ENCODE measurements around the gene PLG. TPM values are rescaled to one million over a fixed set of nuclear protein-coding genes. Genes with fewer than 3 reads are reported as not detected.
"Not testable (repeated sequence)": the region's sequence is repeated elsewhere in the genome, so short reads cannot be mapped to it uniquely, and the experiment has no call there.

The PLG gene
- total and polyA plus RNA-seq, 2 experiments from 2014 or later, result 0.29 TPM; not detected in 1

GRCh38 chr6:160739955-160740354 is 37.9 kb downstream of the PLG start:
- WGBS, 2 experiments (ENCODE audit: low coverage in 1 of 2, low lambda C conversion rate in 2 of 2, missing lambda C conversion rate in 2 of 2), result 52 to 63% methylated on average over 6 of the region's 6 CpGs

GRCh38 chr6:160741012-160741411 is 39.0 kb downstream of the PLG start:
- not testable (repeated sequence) for H2AFZ ChIP-seq; H3K36me3 ChIP-seq (ENCODE audit: low read depth); H3F3A ChIP-seq (ENCODE audit: insufficient read depth); DNase-seq; H3K4me1 ChIP-seq (ENCODE audit: insufficient read depth); H3K9ac ChIP-seq; H3K4me3 ChIP-seq; H4K20me1 ChIP-seq (ENCODE audit: insufficient read depth); H3K4me2 ChIP-seq (ENCODE audit: unreplicated experiment); H3K9me3 ChIP-seq (ENCODE audit: low read depth); H3K79me2 ChIP-seq (ENCODE audit: insufficient read depth); H3K27me3 ChIP-seq (replicated peaks; ENCODE audit: insufficient read depth); H3K9me2 ChIP-seq (ENCODE audit: insufficient read depth); H3K27ac ChIP-seq
- in situ Hi-C loops (cut with MboI), result loop anchor here (10.0 kb wide), 1 partner anchor 634 kb away; no protein-coding TSS in a partner anchor
- 55 to 60% methylated on average over 7 of the region's 7 CpGs for WGBS, 2 experiments (ENCODE audit: low coverage in 1 of 2, low lambda C conversion rate in 2 of 2, missing lambda C conversion rate in 2 of 2)

More at GRCh38 chr6:160739955-160740354, 37.9 kb downstream of the PLG start:
- Histone ChIP-seq H3K36me3 (ENCODE audit: low read depth) (no peaks in the 10 kb centered on the region), H3K9me3 (ENCODE audit: low read depth) (no peaks in the 10 kb centered on the region), H3K27ac (no peak overlapping the region), H3K9me2 (ENCODE audit: insufficient read depth) (no peaks in the 10 kb centered on the region), H3F3A (ENCODE audit: insufficient read depth) (no peaks in the 10 kb centered on the region), H3K79me2 (ENCODE audit: insufficient read depth) (no peaks in the 10 kb centered on the region), H3K4me1 (ENCODE audit: insufficient read depth) (no peaks in the 10 kb centered on the region), H2AFZ (no peak overlapping the region), H3K4me2 (ENCODE audit: unreplicated experiment) (no peak overlapping the region), H3K27me3 (replicated peaks; ENCODE audit: insufficient read depth) (no peaks in the 10 kb centered on the region; the same call in 1 of the 2 replicates), H3K4me3 (no peak overlapping the region), H4K20me1 (ENCODE audit: insufficient read depth) (no peaks in the 10 kb centered on the region), H3K9ac (no peak overlapping the region)
- TF ChIP-seq EZH2 (IDR thresholded peaks at IDR 0.05; ENCODE audit: insufficient read depth, poor library complexity, severe bottlenecking), result no peak
- TF ChIP-seq EZH2phosphoT487 (IDR thresholded peaks at IDR 0.05; ENCODE audit: insufficient read depth, low read depth), result no peak
- no peak for DNase-seq
- in situ Hi-C loops (cut with MboI), result loop anchor here (10.0 kb wide), 1 partner anchor 635 kb away; no protein-coding TSS in a partner anchor

DNA sequence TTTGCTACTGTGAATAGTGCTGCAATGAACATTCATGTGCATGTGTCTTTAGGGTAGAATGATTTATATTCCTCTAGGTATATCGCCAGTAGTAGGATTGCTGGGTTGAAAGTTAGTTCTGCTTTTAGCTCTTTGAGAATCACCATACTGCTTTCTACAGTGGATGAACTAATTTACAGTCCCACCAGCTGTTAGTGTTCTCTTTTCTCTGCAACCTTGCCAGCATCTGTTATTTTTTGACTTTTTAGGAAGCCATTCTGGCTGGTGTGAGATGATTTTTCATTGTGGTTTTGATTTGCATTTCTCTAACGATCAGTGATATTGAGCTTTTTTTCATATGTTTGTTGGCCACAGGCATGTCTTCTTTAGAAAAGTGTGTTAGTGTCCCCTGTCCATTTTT is 40.0 kb downstream of the PLG start:
- no peak overlapping the region for H2AFZ ChIP-seq
- H3K9me2 ChIP-seq (ENCODE audit: insufficient read depth), result no peaks in the 10 kb centered on the region
- TF ChIP-seq EZH2phosphoT487 (IDR thresholded peaks at IDR 0.05; ENCODE audit: insufficient read depth, low read depth), result no peak
- TF ChIP-seq EZH2 (IDR thresholded peaks at IDR 0.05; ENCODE audit: insufficient read depth, poor library complexity, severe bottlenecking), result no peak
- 15 to 32% methylated on average over 2 of the region's 2 CpGs for WGBS, 2 experiments (ENCODE audit: low coverage in 1 of 2, low lambda C conversion rate in 2 of 2, missing lambda C conversion rate in 2 of 2)
- H3K4me1 ChIP-seq (ENCODE audit: insufficient read depth), result no peaks in the 10 kb centered on the region
- no peaks in the 10 kb centered on the region for H4K20me1 ChIP-seq (ENCODE audit: insufficient read depth)
- no peaks in the 10 kb centered on the region; the same call in 1 of the 2 replicates for H3K27me3 ChIP-seq (replicated peaks; ENCODE audit: insufficient read depth)
- in situ Hi-C loops (cut with MboI), result loop anchor here (10.0 kb wide), 1 partner anchor 633 kb away; no protein-coding TSS in a partner anchor
- H3K79me2 ChIP-seq (ENCODE audit: insufficient read depth), result no peaks in the 10 kb centered on the region
- H3K4me3 ChIP-seq, result no peak overlapping the region
- H3K4me2 ChIP-seq (ENCODE audit: unreplicated experiment), result no peak overlapping the region
- no peaks in the 10 kb centered on the region for H3K9me3 ChIP-seq (ENCODE audit: low read depth)
- H3K9ac ChIP-seq, result no peak overlapping the region
- no peaks in the 10 kb centered on the region for H3F3A ChIP-seq (ENCODE audit: insufficient read depth)
- no peak overlapping the region for H3K27ac ChIP-seq
- H3K36me3 ChIP-seq (ENCODE audit: low read depth), result no peaks in the 10 kb centered on the region
- no peak for DNase-seq

- peak; percentile 43 for DNase-seq
- no peaks in the 10 kb centered on the region for H3F3A ChIP-seq (ENCODE audit: insufficient read depth)
- no peak overlapping the region for H3K27ac ChIP-seq
- no peaks in the 10 kb centered on the region for H3K36me3 ChIP-seq (ENCODE audit: low read depth)
- no peaks in the 10 kb centered on the region for H3K4me1 ChIP-seq (ENCODE audit: insufficient read depth)
- H3K4me2 ChIP-seq (ENCODE audit: unreplicated experiment), result no peak overlapping the region
- in situ Hi-C loops (cut with MboI), result no loop called here
- no peaks in the 10 kb centered on the region for H3K79me2 ChIP-seq (ENCODE audit: insufficient read depth)
- H4K20me1 ChIP-seq (ENCODE audit: insufficient read depth), result no peaks in the 10 kb centered on the region
- TF ChIP-seq EZH2phosphoT487 (IDR thresholded peaks at IDR 0.05; ENCODE audit: insufficient read depth, low read depth), result no peak
- no peak for TF ChIP-seq EZH2 (IDR thresholded peaks at IDR 0.05; ENCODE audit: insufficient read depth, poor library complexity, severe bottlenecking)
- no peak overlapping the region for H3K9ac ChIP-seq
- no peaks in the 10 kb centered on the region for H3K9me3 ChIP-seq (ENCODE audit: low read depth)
- WGBS, 2 experiments (ENCODE audit: low coverage in 1 of 2, low lambda C conversion rate in 2 of 2, missing lambda C conversion rate in 2 of 2), result 22 to 23% methylated on average over 5 of the region's 5 CpGs
- peaks cover 3% of the 10 kb centered on the region for H3K27me3 ChIP-seq (replicated peaks; ENCODE audit: insufficient read depth)
- no peaks in the 10 kb centered on the region for H3K9me2 ChIP-seq (ENCODE audit: insufficient read depth)
- no peak overlapping the region for H3K4me3 ChIP-seq
- no peak overlapping the region for H2AFZ ChIP-seq
These were observed 48.2 kb downstream of the PLG start for GRCh38 chr6:160750276-160750689.

- H4K20me1 ChIP-seq (ENCODE audit: insufficient read depth); H3K4me3 ChIP-seq; H3K36me3 ChIP-seq (ENCODE audit: low read depth); H3K27ac ChIP-seq; H3K4me2 ChIP-seq (ENCODE audit: unreplicated experiment); H3K79me2 ChIP-seq (ENCODE audit: insufficient read depth); H3K4me1 ChIP-seq (ENCODE audit: insufficient read depth); H3K9me3 ChIP-seq (ENCODE audit: low read depth); in situ Hi-C loops (cut with MboI); H3F3A ChIP-seq (ENCODE audit: insufficient read depth); H3K9ac ChIP-seq; DNase-seq; H3K9me2 ChIP-seq (ENCODE audit: insufficient read depth); H2AFZ ChIP-seq; H3K27me3 ChIP-seq (replicated peaks; ENCODE audit: insufficient read depth): not testable (repeated sequence)
- WGBS, 2 experiments (ENCODE audit: low coverage in 1 of 2, low lambda C conversion rate in 2 of 2, missing lambda C conversion rate in 2 of 2), result 15 to 33% methylated on average over 3 to 4 of the region's 4 CpGs
These were observed 51.2 kb downstream of the PLG start for GRCh38 chr6:160753211-160753610.

Data from GM23248 (cell line).